Head of caudate nucleus (tissue), 42 donors: ENCODE data around the gene SERPINE1.
A peak's percentile ranks its signal among the peaks of the same experiment; 100 is the strongest.
"Not testable (repeated sequence)": the region's sequence is repeated elsewhere in the genome, so short reads cannot be mapped to it uniquely, and the experiment has no call there.

Source experiments
- DNase-seq, 42 donors: peaks; one replicate each; pipeline versions ENCODE4 v3.0.0 to v3.0.0-alpha.2; 2020 to 2021; ENCODE audit warnings: mixed read lengths in 7 of 42
- intact Hi-C: fragments of 100-400 bp; cut with DNase I; formaldehyde crosslinking; loops from one replicate; pipeline ENCODE4 v1.15.0; 2022

SERPINE1 gene

DNA sequence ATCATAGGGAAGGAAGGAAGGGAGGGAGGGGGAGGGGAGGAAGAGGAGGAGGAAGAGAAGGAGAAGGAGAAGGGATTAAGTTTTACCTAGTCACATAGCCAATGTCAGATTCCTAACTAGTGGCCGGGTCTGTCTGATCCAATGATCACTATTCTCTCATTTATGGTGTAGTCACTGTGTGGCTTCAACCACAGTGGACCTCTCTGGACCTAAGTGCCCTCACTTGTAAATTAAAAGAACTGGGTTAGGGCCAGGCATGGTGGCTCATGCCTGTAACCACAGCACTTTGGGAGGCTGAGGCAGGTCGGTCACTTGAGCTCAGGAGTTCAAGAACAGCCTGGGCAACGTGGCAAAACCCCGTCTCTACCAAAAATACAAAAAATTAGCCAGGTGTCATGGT lies 6.6 kb upstream of the SERPINE1 start:
- intact Hi-C loops = no loop called here
- DNase-seq = no peak

DNA sequence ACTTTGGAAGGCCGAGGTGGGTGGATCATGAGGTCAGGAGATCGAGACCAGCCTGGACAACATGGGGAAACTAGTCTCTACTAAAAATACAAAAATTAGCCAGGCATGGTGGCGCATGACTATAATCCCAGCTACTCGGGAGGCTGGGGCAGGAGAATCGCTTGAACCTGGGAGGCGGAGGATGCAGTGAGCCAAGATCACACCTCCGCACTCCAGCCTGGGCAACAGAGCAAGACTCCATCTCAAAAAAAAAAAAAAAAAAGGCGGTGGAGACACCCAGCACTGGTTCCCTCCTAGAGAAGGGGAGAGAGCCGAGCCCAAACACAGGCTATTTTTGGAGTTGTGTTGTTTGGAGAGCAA lies 5.3 kb upstream of the SERPINE1 start:
- DNase-seq, intact Hi-C loops: not testable (repeated sequence)

DNA sequence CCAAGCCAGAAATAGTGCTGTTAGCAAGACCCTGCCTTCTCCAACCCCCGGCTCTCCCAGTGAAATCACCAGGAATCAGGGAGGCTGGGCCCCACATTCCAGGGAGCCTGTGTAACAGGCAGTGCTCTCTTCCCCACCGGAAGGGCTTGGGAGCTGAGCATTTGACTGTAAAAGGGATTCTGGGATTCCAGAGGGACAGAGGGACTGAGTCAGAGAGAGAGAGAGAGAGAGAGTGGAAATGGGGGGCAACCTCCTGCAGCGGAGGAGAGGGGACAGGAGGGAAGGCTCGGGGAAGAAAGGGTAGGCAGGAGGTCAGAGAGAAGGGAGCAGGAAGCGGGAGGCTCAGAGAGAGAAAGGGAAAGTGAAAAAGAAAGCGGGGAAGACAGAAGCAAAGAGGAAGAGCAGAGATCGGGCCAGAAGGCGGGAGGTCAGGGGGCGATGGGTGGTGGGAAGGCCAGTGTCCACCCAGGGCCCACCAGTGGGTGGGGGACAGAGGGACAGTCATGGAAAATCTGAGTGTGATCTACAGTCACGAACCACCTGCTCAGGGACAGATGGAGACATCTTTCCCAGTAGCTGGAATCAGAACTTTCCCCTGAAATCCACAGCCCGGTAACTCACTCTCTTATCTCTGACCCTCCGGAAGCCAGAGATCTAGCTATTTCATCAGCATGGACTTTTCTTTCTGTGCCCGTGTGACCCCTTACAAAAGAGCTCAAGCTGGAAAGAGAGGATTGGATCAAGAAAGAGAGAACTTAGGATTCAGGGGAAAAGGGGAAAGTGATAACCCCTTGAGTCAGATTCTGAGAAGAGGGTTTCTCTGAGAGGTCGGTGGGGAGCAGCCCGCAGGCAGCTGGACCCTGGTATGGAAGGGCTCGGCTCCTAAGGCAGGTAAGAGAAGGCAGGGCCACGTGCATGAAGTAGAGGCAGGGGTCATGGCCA lies 4.6 kb upstream of the SERPINE1 start:
- DNase-seq = no peak
- intact Hi-C loops = no loop called here

- no peak for DNase-seq
- intact Hi-C loops = no loop called here
Observed at GRCh38 chr7:101122933-101123702, 3.8 kb upstream of the SERPINE1 start.

DNA sequence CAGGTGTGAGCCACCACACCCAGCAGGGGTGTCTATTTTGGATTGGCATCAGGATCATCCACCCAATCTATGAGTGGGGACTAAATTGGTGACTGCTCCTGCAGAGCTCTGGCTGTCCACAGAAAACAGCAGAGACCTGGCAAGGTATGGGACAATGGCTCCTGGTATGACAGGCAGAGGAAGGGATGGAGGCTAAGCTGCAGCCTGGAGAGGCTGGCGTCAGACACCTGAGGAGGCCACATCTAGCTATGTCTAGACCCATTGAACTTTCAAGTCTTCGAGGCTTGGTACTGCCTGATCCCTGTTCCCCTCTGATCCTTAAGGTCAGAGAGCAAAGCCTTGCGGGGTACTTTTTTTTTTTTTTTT lies 3.2 kb upstream of the SERPINE1 start:
- intact Hi-C loops = no loop called here
- DNase-seq = no peak

DNA sequence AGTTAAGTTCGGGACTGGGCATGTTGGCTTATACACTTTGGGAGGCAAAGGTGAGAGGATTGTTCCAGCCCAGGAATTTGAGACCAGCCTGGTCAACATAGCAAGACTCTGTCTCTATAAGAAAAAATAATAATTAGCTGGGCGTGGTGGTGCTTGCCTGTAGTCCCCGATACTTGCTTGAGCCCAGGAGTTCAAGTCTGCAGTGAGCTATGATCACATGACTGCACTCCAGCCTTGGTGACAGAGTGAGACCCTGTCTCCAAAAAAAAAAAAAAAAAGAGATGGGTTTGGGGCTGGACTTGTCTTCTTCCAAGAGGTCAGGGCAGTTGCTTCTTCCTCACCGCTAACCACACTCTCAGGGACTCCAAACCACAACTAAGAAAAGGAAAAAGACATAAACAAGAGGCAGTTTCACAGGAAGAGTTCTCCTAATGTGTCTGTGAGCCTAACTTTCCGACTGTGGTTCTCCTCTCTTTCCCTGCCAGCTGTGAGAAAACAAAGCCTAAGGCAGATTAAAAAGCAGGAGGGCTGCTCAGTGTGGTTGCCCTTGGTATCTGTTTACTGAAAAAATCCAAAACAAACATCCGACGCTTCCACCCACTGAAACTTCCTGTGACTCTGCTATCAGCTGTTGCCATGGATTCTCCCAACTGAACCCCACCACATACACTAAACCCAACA lies 2.4 kb upstream of the SERPINE1 start:
- DNase-seq = no peak
- intact Hi-C loops = no loop called here

DNA sequence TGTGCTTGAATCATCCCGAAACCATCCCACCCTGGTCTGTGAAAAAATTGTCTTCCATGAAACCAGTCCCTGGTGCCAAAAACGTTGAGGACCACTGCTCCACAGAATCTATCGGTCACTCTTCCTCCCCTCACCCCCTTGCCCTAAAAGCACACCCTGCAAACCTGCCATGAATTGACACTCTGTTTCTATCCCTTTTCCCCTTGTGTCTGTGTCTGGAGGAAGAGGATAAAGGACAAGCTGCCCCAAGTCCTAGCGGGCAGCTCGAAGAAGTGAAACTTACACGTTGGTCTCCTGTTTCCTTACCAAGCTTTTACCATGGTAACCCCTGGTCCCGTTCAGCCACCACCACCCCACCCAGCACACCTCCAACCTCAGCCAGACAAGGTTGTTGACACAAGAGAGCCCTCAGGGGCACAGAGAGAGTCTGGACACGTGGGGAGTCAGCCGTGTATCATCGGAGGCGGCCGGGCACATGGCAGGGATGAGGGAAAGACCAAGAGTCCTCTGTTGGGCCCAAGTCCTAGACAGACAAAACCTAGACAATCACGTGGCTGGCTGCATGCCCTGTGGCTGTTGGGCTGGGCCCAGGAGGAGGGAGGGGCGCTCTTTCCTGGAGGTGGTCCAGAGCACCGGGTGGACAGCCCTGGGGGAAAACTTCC lies 784 bp upstream of the SERPINE1 start:
- intact Hi-C loops = no loop called here
- peak in 19 of 42 donors; percentile 8 to 64 (median 32) for DNase-seq

- intact Hi-C loops = no loop called here
- DNase-seq = no peak
Observed at GRCh38 chr7:101127460-101128039, 646 bp downstream of the SERPINE1 start.

DNA sequence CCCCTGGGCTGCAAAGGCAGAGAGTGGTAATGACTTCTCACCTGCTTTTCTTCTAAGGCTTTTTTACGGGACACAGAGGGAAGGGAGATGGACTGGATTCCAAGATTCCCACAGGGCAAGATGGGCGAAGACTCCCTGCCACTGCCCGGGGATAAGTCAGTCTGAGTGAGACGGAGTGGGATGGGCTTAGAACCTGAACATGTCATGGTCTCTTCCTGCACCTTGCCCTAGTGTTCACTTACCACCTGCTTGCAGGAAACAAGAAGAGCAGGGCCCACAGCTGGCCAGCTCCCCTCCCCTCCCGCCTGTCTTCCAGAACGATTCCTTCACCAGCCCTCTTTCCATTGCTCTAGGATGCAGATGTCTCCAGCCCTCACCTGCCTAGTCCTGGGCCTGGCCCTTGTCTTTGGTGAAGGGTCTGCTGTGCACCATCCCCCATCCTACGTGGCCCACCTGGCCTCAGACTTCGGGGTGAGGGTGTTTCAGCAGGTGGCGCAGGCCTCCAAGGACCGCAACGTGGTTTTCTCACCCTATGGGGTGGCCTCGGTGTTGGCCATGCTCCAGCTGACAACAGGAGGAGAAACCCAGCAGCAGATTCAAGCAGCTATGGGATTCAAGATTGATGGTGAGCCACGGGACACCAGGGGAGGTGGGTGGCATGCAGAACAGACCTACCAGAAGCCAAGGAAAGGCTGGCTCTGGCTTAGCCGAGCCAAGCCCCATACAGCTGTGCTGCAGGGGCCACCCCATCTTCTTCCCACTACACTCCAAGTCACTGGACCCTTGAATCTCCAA lies 1.3 kb downstream of the SERPINE1 start:
- intact Hi-C loops = no loop called here
- DNase-seq = no peak

- intact Hi-C loops = loop anchor here (10.0 kb wide), 1 partner anchor 235 kb away; the partner anchor contains the start of gene ACHE
- no peak for DNase-seq
Observed at GRCh38 chr7:101129603-101130117, 2.8 kb downstream of the SERPINE1 start.

GRCh38 chr7:101132626-101133600 lies 6.0 kb downstream of the SERPINE1 start:
- intact Hi-C loops = loop anchor here (10.0 kb wide), 1 partner anchor 238 kb away; the partner anchor contains the start of gene ACHE
- not testable (repeated sequence) for DNase-seq

DNA sequence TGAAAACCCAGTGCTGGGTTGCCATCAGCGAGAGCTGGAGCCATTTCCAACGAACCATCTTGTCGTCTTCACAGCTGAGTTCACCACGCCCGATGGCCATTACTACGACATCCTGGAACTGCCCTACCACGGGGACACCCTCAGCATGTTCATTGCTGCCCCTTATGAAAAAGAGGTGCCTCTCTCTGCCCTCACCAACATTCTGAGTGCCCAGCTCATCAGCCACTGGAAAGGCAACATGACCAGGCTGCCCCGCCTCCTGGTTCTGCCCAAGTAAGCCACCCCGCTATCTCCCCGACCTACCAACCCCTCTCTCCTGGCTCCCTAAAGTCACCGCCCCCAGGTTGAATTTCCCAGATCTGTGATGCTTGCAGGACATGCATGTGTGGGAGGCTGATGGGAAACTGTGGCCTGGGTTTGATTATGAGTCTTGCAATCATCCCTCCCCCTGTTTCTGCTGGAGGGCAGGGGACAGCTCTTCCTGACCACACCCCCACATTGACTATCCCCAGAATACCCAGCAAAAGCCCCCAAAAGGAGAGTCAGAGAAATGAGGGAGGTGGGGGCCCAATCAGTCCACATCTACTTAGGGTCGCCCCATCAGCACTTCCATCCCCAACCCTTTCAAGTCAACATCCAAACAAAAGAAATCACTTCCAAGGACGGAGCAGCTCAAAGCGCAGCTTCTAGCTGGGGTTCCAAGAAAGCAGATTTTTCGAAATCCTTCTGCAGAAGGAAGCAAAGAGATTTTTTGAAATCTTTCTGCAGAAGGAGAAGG lies 6.9 kb downstream of the SERPINE1 start:
- peak in 1 of 42 donors; percentile 30 for DNase-seq
- intact Hi-C loops = loop anchor here (10.0 kb wide), 1 partner anchor 239 kb away; the partner anchor contains the start of gene ACHE

DNA sequence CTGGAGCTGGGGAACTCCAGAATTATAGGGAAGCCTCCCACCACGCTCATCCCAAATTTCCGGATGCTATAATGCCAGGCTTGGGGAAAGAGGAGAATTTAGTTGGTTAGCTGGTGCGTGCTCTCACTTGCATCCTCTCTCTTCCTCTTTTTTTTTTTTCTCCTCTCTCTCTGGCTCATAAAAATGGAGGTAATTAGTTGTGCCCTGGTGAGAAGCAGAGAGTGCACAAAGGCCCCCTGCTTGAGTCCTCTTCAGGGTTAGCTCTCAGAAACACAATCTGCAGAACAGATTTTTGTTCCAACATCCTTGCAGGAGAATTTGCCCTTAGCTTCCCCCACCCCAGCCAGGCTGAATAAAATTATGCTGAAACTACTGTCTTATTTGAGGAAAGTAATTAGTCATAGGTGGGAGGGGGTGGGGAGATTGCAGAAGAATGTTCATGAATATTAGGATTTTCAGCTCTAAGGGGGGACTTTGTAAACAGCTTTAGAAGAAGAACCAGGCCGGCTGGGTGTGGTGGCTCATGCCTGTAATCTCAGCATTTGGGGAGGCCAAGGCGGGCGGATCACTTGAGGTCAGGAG lies 7.6 kb downstream of the SERPINE1 start:
- DNase-seq = peak in 17 of 42 donors; percentile 26 to 72 (median 49)
- intact Hi-C loops = loop anchor here (10.0 kb wide), 1 partner anchor 240 kb away; the partner anchor contains the start of gene ACHE

GRCh38 chr7:101137651-101138212 lies 10.8 kb downstream of the SERPINE1 start:
- DNase-seq = no peak
- intact Hi-C loops = loop anchor here (10.0 kb wide), 1 partner anchor 243 kb away; the partner anchor contains the start of gene ACHE
